Right atrium auricular region (tissue), 2 donors: ENCODE measurements around the gene SCYGR1. TPM values are rescaled to one million over a fixed set of nuclear protein-coding genes. Genes with fewer than 3 reads are reported as not detected.

Source experiments
- DNase-seq: peaks from one replicate; pipeline ENCODE4 v3.0.0-alpha.2; 2019; ENCODE audit warnings: low spot score
- H3K27ac ChIP-seq, 2 donors: fragments of 200-600 bp; sonication (generic); 1 replicate in 1 of 2; 2 replicates in 1 of 2; pipeline ENCODE4 v1.5.1; 2016 to 2019
- H3K27me3 ChIP-seq, 2 donors: fragments of 200-600 bp; sonication (generic); one replicate each; pipeline versions ENCODE4 v1.5.1 to v1.6.0; 2017 to 2019
- H3K36me3 ChIP-seq: fragments of 200-600 bp; sonication (generic); one replicate; pipeline ENCODE4 v1.5.1; 2016
- H3K4me1 ChIP-seq, 2 donors: fragments of 200-600 bp; sonication (generic); one replicate each; pipeline versions ENCODE4 v1.5.1 to v1.6.0; 2017 to 2019
- H3K4me3 ChIP-seq, 2 donors: fragments of 200-600 bp; sonication (generic); 1 replicate in 1 of 2; 2 replicates in 1 of 2; pipeline ENCODE4 v1.5.1; 2017 to 2019; ENCODE audit warnings: mild to moderate bottlenecking in 1 of 2, moderate library complexity in 1 of 2
- H3K9me3 ChIP-seq, 2 donors: fragments of 200-600 bp; sonication (generic); one replicate each; pipeline ENCODE4 v1.5.1; 2019
- CTCF ChIP-seq, 2 donors: fragments of 200-600 bp; sonication (generic); IDR thresholded peaks; one replicate each; pipeline ENCODE4 v1.5.1; 2019; ENCODE audit warnings: antibody characterized with exemption in 2 of 2
- total RNA-seq, 2 donors: library from RNA; depleted of rRNA; stranded (reverse); fragments of >200 nt; gene quantifications; one replicate each; pipeline ENCODE4 v1.1.0, GENCODE V29; 2016

Gene SCYGR1
- total RNA-seq, 2 donors from 2014 or later = not detected

GRCh38 chr2:227412877-227413276, 25.1 kb upstream of the SCYGR1 start:
- TF ChIP-seq CTCF (IDR thresholded peaks at IDR 0.05) = no peak
- peak; percentile 42 for DNase-seq
- Histone ChIP-seq H3K27ac (no peak overlapping the region), H3K9me3 (no peaks in the 10 kb centered on the region), H3K27me3 (no peaks in the 10 kb centered on the region), H3K4me1 (no peaks in the 10 kb centered on the region), H3K4me3 (no peak overlapping the region), H3K36me3 (no peaks in the 10 kb centered on the region)

- Histone ChIP-seq H3K9me3 (no peaks in the 10 kb centered on the region), H3K4me1 (peaks cover 0 to under 1% of the 10 kb centered on the region in 2 donors), H3K4me3 (no peak overlapping the region), H3K27me3 (no peaks in the 10 kb centered on the region), H3K27ac (no peak overlapping the region), H3K36me3 (no peaks in the 10 kb centered on the region)
- TF ChIP-seq CTCF (IDR thresholded peaks at IDR 0.05) = no peak
- no peak for DNase-seq
Observed at GRCh38 chr2:227411990-227412350, 24.2 kb upstream of the SCYGR1 start.

- DNase-seq = peak; percentile 38
- Histone ChIP-seq H3K4me3 (no peak overlapping the region), H3K27ac (no peak overlapping the region), H3K4me1 (peaks cover 0 to 6% of the 10 kb centered on the region in 2 donors), H3K27me3 (no peaks in the 10 kb centered on the region), H3K9me3 (no peaks in the 10 kb centered on the region), H3K36me3 (no peaks in the 10 kb centered on the region)
- no peak for TF ChIP-seq CTCF (IDR thresholded peaks at IDR 0.05)
Observed at GRCh38 chr2:227411320-227411989, 23.7 kb upstream of the SCYGR1 start.

GRCh38 chr2:227410191-227410590, 22.4 kb upstream of the SCYGR1 start:
- no peak overlapping the region for H3K4me3 ChIP-seq
- no peaks in the 10 kb centered on the region for H3K27me3 ChIP-seq

GRCh38 chr2:227407591-227408151, 19.9 kb upstream of the SCYGR1 start:
- Histone ChIP-seq H3K27me3 (no peaks in the 10 kb centered on the region), H3K27ac (no peak overlapping the region), H3K4me3 (no peak overlapping the region), H3K4me1 (peaks cover 0 to 13% of the 10 kb centered on the region in 2 donors), H3K36me3 (no peaks in the 10 kb centered on the region), H3K9me3 (no peaks in the 10 kb centered on the region)
- TF ChIP-seq CTCF (IDR thresholded peaks at IDR 0.05) = no peak
- DNase-seq = peak; percentile 82

More at GRCh38 chr2:227410191-227410590, 22.4 kb upstream of the SCYGR1 start:
- H3K36me3 ChIP-seq = no peaks in the 10 kb centered on the region
- no peak overlapping the region for H3K27ac ChIP-seq
- H3K4me1 ChIP-seq = peaks cover 0 to 13% of the 10 kb centered on the region in 2 donors
- peak; percentile 40 for DNase-seq
- H3K9me3 ChIP-seq = no peaks in the 10 kb centered on the region
- no peak for TF ChIP-seq CTCF (IDR thresholded peaks at IDR 0.05)
